Posterior vena cava (tissue), 2 donors: ENCODE data around the gene OXSR1. TPM values are rescaled to one million over a fixed set of nuclear protein-coding genes. Genes with fewer than 3 reads are reported as not detected.

Experiments used
- DNase-seq: peaks from one replicate; pipeline ENCODE4 v3.0.0-alpha.2; 2020; ENCODE audit warnings: low spot score
- intact Hi-C, 2 donors: fragments of 100-400 bp; cut with DNase I; formaldehyde crosslinking; loops; one replicate each; pipeline versions ENCODE4 v1.14.1 to v1.14.2; 2022 to 2023
- total RNA-seq, 2 donors: library from RNA; stranded (reverse); fragmentation: NEBNext Ultra II Directional; extraction: Animal tissue kit (Norgen Biotek cat#: 25700); gene quantifications; one replicate each; pipeline ENCODE4 v1.2.1, GENCODE V29; 2021
- donor health status: DM: yes; HTN: yes; CAD: no.
- donor health status: DM: yes; HTN: yes; CAD: no.

OXSR1 gene
- total RNA-seq, 2 donors from 2014 or later, result 30.4 to 52.3 TPM

DNA sequence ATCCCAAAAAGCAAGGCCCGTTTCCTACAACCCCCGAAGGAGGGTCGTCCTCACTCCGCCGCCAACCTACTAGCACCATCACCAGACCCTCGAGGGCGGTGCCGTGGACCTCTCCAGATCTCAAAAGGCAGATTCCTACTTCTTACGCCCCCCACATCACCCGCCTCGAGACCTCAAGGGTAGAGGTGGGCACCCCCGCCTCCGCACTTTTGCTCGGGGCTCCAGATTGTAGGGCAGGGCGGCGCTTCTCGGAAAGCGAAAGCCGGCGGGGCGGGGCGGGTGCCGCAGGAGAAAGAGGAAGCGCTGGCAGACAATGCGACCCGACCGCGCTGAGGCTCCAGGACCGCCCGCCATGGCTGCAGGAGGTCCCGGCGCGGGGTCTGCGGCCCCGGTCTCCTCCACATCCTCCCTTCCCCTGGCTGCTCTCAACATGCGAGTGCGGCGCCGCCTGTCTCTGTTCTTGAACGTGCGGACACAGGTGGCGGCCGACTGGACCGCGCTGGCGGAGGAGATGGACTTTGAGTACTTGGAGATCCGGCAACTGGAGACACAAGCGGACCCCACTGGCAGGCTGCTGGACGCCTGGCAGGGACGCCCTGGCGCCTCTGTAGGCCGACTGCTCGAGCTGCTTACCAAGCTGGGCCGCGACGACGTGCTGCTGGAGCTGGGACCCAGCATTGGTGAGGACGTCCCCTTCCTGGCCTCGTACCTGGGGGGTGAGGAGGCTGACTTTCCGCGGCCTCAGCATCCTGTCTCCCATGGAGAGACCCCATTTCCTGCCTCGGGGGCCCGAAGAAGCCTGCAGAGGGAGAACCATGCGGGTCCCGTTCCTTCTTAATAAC lies 26.8 kb upstream of the OXSR1 start, which contains the start of gene MYD88:
MYD88 (plus strand) TSS at position 313 of the 842 bp plus-strand sequence; CDS start at position 353, 40 bp downstream.
- intact Hi-C loops, result loop anchor here (1.0 to 10.0 kb wide), 2 partner anchors 13 to 106 kb away; no protein-coding TSS in a partner anchor
- DNase-seq, result peak; percentile 96

DNA sequence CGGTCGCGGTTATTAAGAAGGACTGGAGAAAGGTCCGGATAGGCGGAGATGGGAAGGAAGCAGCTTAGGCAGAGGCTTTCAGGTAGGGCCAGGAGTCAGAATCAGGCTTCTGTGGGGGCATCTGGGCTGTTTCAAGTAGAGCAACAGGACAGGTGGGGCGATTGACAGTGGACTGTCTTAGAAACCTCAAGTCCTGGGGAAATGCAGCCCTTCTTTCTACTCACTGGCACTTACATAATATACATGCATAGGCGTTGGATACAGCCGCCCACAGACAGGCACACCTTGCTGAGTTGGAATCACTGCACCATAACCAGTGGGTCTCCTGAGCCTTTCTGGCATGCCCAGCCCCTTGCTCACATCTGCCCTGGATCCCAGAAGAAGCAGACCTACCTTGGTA lies 26.1 kb upstream of the OXSR1 start:
- DNase-seq, result no peak
- intact Hi-C loops, result loop anchor here in 1 of 2 donors (10.0 kb wide), 1 partner anchor 106 kb away; no protein-coding TSS in a partner anchor

DNA sequence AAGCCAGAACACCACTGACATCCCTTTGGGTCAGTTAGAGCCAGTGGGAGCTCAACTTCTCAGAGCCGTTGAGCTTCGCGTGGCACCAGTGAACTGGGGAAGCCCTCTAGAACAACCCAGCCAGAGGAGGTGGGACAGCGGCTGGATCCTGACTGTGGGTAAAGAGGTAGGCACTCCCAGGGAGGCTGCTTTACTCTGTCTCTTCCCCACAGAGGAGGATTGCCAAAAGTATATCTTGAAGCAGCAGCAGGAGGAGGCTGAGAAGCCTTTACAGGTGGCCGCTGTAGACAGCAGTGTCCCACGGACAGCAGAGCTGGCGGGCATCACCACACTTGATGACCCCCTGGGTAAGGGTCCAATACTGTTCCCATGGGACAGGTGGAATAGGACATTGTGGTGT lies 25.7 kb upstream of the OXSR1 start:
- intact Hi-C loops, result loop anchor here in 1 of 2 donors (10.0 kb wide), 1 partner anchor 105 kb away; no protein-coding TSS in a partner anchor
- DNase-seq, result no peak

DNA sequence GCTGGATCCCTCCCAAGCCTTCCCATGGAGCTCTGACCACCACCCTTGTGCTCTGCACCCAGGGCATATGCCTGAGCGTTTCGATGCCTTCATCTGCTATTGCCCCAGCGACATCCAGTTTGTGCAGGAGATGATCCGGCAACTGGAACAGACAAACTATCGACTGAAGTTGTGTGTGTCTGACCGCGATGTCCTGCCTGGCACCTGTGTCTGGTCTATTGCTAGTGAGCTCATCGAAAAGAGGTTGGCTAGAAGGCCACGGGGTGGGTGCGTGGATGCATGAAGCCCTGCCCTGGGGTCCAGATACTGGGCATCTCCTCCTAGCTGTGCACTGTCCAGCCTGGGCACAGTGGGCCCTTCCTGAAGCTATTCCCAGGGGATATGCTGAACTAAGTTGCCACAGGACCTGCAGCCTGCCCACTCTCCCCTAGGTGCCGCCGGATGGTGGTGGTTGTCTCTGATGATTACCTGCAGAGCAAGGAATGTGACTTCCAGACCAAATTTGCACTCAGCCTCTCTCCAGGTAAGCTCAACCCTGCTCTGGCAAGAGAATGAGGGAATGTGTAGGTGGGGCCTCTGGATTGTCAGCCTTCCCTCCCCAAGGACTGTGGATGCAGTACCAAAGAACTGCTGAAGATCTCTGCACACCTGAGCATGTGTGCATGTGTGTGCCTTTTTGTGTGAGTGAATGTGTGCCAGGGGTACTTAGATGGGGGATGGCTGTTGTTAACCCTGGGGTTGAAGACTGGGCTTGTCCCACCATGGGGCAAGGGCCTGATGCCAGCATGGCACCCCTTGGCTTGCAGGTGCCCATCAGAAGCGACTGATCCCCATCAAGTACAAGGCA lies 24.8 kb upstream of the OXSR1 start:
- peak; percentile 68 for DNase-seq
- intact Hi-C loops, result no loop called here

DNA sequence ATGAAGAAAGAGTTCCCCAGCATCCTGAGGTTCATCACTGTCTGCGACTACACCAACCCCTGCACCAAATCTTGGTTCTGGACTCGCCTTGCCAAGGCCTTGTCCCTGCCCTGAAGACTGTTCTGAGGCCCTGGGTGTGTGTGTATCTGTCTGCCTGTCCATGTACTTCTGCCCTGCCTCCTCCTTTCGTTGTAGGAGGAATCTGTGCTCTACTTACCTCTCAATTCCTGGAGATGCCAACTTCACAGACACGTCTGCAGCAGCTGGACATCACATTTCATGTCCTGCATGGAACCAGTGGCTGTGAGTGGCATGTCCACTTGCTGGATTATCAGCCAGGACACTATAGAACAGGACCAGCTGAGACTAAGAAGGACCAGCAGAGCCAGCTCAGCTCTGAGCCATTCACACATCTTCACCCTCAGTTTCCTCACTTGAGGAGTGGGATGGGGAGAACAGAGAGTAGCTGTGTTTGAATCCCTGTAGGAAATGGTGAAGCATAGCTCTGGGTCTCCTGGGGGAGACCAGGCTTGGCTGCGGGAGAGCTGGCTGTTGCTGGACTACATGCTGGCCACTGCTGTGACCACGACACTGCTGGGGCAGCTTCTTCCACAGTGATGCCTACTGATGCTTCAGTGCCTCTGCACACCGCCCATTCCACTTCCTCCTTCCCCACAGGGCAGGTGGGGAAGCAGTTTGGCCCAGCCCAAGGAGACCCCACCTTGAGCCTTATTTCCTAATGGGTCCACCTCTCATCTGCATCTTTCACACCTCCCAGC lies 24.0 kb upstream of the OXSR1 start:
- DNase-seq, result peak; percentile 53
- intact Hi-C loops, result no loop called here

DNA sequence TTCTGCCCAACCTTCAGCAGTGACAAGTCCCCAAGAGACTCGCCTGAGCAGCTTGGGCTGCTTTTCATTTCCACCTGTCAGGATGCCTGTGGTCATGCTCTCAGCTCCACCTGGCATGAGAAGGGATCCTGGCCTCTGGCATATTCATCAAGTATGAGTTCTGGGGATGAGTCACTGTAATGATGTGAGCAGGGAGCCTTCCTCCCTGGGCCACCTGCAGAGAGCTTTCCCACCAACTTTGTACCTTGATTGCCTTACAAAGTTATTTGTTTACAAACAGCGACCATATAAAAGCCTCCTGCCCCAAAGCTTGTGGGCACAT lies 23.4 kb upstream of the OXSR1 start:
- no peak for DNase-seq
- intact Hi-C loops, result no loop called here

DNA sequence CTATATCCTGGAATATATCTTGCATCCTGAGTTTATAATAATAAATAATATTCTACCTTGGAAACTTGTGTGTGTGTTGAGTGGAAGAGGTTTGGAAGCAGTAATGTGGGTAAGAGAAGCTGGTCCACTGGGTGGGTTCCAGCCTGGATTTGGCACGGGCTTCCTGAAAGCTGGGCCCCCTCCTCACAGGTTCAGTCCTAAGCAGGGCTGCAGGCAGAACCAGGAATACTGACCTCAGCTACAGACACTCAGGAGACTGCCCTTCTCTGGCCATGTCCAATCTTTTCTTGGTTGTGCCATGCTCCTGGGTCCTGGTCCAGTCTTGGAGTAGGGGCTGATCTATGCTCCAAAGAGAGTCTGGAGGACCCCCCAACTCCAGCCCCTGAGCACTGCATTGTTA lies 22.4 kb upstream of the OXSR1 start:
- peak; percentile 30 for DNase-seq
- intact Hi-C loops, result no loop called here

DNA sequence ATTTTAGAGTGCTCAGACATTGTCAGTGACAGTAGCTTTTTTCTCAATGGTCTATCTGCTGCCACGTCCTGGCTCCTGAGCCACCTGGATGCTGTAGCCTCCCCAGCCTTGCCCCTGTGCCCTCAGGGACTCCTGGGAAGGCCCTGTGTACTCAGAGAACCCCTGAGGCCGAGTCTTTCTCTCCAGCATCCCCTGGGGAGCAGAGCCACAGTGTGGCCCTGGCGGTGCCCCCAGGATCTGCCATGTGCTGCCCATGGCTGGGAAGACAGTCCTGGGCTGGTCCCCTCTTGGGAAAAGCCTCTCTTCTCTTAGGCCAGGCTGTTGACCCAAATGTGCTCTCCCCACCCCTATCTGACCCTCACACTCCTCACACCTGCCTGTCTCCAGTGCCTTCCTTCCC lies 21.8 kb upstream of the OXSR1 start:
- DNase-seq, result peak; percentile 32
- intact Hi-C loops, result no loop called here

DNA sequence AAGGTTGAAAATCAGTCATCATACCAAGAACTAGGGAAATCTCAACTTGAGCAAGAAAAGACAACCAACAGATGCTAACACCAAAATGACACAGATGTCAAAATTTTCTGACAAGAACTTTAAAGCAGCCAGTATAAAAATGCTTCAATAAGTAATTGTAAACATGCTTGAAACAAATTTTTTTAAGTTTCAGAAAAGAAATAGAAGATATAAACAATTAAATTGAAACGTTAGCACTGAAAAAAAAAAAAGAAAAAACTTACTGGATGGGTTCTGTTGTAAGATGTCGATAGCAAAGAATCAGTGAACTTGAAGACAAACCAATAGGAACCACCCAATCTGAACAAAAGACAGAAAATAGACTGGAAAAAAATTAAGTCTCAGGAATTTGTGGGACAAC lies 18.8 kb upstream of the OXSR1 start:
- intact Hi-C loops, result no loop called here
- DNase-seq, result no peak

DNA sequence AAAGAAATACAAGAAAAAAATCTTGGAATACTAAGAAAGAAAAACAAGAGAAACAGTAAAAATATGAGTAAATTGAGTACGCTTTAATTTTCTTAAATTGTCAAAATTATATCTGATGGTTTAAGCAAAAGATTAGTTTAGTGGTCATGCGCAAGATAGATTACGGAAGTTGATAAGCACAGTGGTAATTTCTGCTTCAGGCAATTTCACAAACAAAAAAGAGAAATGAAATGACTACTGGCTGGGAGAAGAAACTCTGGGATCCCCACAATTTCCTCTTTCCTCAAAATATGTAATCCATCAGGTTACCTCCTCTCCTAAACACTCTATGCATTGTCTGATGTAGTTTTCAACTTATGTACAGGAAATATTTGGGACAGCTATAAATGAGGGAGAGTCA lies 17.9 kb upstream of the OXSR1 start:
- DNase-seq, result no peak
- intact Hi-C loops, result no loop called here

DNA sequence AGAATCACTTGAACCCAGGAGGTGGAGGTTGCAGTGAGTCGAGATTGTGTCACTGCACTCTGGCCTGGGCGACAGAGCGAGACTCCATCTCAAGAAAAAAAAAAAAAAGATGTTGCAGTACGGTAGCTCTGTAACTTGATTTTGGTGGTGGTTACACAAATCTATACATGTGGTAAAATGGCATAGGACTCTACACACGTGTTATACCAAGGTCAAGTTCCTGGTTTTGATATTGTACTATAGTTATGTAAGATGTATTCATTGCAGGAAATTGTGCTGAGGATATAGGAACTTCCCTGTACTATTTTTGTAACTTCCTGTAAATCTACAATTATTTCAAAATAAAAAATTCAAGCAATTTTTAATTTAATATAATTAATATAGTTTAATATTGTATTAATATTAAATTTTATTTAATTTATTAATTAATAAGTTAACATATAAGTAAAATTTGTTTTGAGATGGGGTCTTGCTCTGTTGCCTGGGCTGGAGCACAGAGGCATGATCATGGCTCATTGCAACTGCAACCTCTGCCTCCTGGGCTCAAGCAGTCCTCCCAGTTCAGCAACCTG lies 16.9 kb upstream of the OXSR1 start:
- DNase-seq, result no peak
- intact Hi-C loops, result no loop called here

DNA sequence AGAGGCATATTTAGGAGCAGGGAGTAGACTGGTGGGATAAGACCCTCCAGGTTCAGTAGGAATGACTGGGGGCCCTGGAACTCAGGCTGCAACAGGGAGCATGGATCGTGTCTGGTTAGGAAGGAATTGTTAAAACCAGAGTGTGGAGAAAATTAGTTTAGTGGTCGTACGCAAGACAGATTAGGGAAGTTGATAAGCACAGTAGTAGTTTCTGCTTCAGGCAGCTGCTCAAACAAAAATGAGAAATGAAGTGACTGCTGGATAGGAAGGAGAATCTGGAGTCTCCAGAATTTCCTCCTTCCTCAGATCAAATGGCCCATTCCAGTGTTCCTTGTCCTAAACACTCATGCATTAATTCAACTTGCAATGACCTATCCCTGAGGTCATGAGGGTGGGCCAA lies 15.6 kb upstream of the OXSR1 start:
- intact Hi-C loops, result no loop called here
- DNase-seq, result no peak

DNA sequence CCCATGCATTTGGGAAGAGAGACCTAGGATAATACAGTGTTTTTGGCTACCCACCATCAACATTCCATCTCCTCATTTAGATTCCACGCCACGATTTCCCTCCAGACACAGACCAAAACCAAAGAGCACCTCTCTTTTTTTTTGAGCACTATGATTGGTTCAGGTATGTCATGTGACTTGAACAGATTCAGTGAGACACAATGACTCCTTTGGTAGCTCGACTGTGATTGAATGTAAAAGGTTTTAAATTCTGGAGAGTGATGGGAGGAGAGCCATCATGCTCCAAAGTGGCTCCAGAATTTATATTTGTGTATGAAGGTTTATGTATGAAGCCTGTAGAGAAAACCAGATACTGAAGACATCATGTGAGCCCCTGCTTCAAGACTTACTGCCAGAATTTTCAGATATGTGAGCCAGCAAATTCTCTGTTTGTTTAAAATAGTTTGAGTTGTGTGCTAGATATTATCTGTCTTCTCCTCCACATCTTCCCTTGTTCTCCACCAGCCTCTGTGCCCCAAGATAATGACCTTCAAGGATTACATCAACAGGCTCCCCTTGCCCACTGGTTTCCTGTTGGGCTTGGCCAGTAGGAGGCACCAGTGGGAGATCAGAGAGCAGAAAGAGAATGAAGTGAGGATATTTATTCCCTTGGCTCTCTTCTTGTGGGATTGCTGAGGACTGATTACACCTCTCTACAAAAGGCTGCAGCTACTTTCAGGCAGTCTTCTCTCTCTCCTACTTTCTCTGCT lies 14.4 kb upstream of the OXSR1 start:
- DNase-seq, result no peak
- intact Hi-C loops, result loop anchor here in 1 of 2 donors (1.0 kb wide), 1 partner anchor 13 kb away; the partner anchor contains the start of gene MYD88

DNA sequence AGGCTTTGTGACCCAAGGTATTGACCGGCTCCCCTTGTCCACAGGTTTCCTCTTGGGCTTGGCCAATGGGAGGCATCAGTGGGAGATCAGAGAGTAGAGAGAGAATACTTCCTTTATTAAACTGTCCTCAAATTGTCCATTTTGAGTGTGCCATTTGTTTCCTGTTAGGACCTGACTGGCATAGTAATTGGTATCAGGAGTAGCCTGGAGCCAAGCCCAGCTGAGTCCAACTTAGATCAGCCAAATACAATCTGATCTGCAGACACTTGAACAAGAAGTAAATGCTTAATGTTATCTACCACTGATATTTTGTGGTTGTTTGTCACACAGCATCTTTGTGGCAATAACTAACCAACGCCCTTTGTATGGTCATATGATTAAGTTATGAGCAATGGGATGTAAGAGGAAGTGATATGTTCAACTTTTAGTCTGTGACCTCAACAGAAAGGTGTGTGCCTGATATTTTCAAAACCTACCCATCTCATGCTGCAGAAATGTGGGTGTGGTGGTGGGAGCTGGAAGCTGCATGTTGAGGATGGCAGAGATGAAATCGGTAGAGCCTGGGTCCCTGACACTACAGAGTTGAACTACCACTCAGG lies 13.6 kb upstream of the OXSR1 start:
- intact Hi-C loops, result loop anchor here in 1 of 2 donors (1.0 kb wide), 1 partner anchor 13 kb away; the partner anchor contains the start of gene MYD88
- no peak for DNase-seq

DNA sequence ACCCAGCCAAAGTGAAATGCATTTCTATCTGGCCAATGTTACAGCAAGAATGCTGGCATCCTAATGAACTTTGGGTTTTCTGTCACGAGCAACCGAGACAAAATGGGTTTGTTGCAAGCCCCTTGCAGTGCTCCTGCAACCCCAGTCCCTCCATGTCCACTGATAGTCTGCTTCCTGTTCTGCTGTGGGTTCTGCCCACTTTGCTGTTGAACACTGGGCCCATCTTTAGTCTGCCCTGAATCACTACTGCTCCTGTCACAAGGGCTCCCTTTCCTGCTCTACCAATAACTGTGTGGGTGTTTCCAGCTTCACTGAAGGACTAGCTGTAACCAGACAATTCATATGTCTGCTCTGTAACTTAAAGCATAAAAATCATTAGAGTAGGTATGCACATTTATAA lies 12.7 kb upstream of the OXSR1 start:
- intact Hi-C loops, result no loop called here
- no peak for DNase-seq

DNA sequence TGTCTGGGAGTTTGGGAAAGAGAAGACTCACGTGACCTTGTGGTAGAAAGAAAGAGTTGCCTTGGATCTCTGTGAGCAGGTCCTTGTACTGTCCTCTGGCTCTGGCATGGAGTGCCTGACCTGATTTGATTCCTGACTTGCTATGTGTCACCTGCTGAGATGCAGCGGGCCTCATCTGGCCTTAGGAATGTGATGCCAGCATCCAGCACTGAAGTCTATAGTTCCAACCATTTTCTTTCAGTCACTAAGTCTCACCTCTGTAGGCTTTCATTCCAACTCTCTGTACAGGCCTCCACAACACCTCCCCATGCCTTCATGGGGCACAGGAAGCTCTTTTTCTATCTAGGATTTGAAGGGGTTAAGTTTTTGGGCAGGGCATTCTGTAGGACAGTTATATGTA lies 12.1 kb upstream of the OXSR1 start:
- intact Hi-C loops, result no loop called here
- no peak for DNase-seq

DNA sequence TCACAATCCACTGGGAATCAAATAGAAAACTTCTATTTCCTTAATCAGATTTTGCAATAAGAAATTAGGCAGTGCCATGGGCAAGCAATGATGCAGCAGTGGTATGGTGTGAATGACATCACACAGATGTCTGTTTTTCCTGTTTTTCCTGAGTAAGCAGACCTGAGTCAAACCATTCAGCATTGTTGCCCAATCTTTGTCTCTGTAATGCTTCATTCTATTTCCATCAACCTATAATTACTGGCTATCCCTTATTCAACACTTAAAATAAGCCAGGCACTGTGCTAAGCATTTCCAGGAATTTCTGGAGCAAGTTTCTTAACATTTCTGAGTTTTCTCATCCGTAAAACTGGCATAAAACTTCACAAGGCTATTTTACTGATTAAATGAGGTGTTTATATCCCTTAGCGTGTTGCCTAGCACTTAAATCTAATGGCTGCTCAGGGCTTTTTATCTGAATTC lies 11.3 kb upstream of the OXSR1 start:
- intact Hi-C loops, result no loop called here
- DNase-seq, result no peak
